C4-2B (cell line): ENCODE measurements around the gene ZBTB20.

ENCODE experiments used
- H3K27ac ChIP-seq: fragments of 450-650 bp; 2 replicates; pipeline ENCODE4 v1.5.1; 2017
- CTCF ChIP-seq: fragments of 450-650 bp; conservative IDR thresholded peaks from 2 replicates; pipeline ENCODE4 v1.5.1; 2017; ENCODE audit warnings: mild to moderate bottlenecking
- ZFX ChIP-seq: fragments of 450-650 bp; IDR thresholded peaks from 2 replicates; pipeline ENCODE4 v1.6.1; 2017

ZBTB20 gene

GRCh38 chr3:114323546-114324254, 823.4 kb downstream of the ZBTB20 start:
- H3K27ac ChIP-seq: no peak overlapping the region
- TF ChIP-seq CTCF (no peak), ZFX (no peak)

- no peak overlapping the region for H3K27ac ChIP-seq
- no peak for TF ChIP-seq ZFX
- no peak for TF ChIP-seq CTCF
These were observed 826.8 kb downstream of the ZBTB20 start for GRCh38 chr3:114320246-114320645.

GRCh38 chr3:114319453-114319852, 827.6 kb downstream of the ZBTB20 start:
- no peak for TF ChIP-seq ZFX
- TF ChIP-seq CTCF: no peak
- no peak overlapping the region for H3K27ac ChIP-seq

- TF ChIP-seq CTCF: no peak
- TF ChIP-seq ZFX: no peak
- no peak overlapping the region for H3K27ac ChIP-seq
These were observed 828.8 kb downstream of the ZBTB20 start for GRCh38 chr3:114318295-114318694.

- H3K27ac ChIP-seq: no peak overlapping the region
- TF ChIP-seq ZFX (no peak), CTCF (no peak)
These were observed 832.8 kb downstream of the ZBTB20 start for GRCh38 chr3:114314282-114314681.

- no peak for TF ChIP-seq CTCF
- no peak for TF ChIP-seq ZFX
- H3K27ac ChIP-seq: no peak overlapping the region
These were observed 833.7 kb downstream of the ZBTB20 start for GRCh38 chr3:114313426-114313825.

- TF ChIP-seq ZFX (no peak), CTCF (no peak)
- H3K27ac ChIP-seq: no peak overlapping the region
These were observed 836.4 kb downstream of the ZBTB20 start for GRCh38 chr3:114310695-114311094.
